IMR-90 (cell line): ENCODE data around the gene STOML1. TPM values are rescaled to one million over a fixed set of nuclear protein-coding genes. Genes with fewer than 3 reads are reported as not detected.

Source experiments
- ATAC-seq: fragments of 200-7000 bp; cut with Tn5 transposase; 2 replicates; pipeline ENCODE4 v1.9.1; 2020; ENCODE audit warnings: low read depth, mild to moderate bottlenecking, moderate library complexity
- BruUV-seq: library from RNA; stranded (reverse); fragments of 400-500 nt; replicated peaks from 2 replicates; lab custom pipeline; 2021; lab: Mats Ljungman, UMichigan
- CTCF ChIA-PET: fragments of 300-600 bp; formaldehyde crosslinking; extraction: SDS; loops from one replicate; lab custom pipeline; 2021; ENCODE audit warnings: antibody characterized with exemption; lab: Yijun Ruan, JAX
- POLR2A ChIA-PET: fragments of 300-600 bp; sonication (Branson Sonifier 250); formaldehyde crosslinking; loops from one replicate; lab custom pipeline; 2022; ENCODE audit warnings: antibody characterized with exemption; ENCODE audit not compliant: unreplicated experiment; lab: Charles Lee
- DNase-seq: peaks from one replicate; pipeline ENCODE4 v3.0.0; 2013
- H2AFZ ChIP-seq: replicated peaks from 2 replicates; pipeline ENCODE3; 2013; ENCODE audit warnings: low read length, mild to moderate bottlenecking; ENCODE audit not compliant: poor library complexity
- H2AK5ac ChIP-seq: 2 replicates; pipeline ENCODE4 v1.6.1; 2013; ENCODE audit warnings: low read depth, low read length, inconsistent platforms
- H2AK9ac ChIP-seq: replicated peaks from 2 replicates; pipeline ENCODE3; 2013; ENCODE audit warnings: mild to moderate bottlenecking, low read depth, low read length, moderate library complexity; ENCODE audit not compliant: poor library complexity
- H2BK120ac ChIP-seq: 2 replicates; pipeline ENCODE4 v1.6.1; 2013; ENCODE audit warnings: low read depth, low read length, inconsistent platforms
- H2BK15ac ChIP-seq: 3 replicates; pipeline ENCODE4 v1.6.1; 2013; ENCODE audit warnings: low read depth, low read length, inconsistent platforms
- H2BK20ac ChIP-seq: 2 replicates; pipeline ENCODE4 v1.6.1; 2013; ENCODE audit warnings: low read depth, mild to moderate bottlenecking, inconsistent platforms, low read length, moderate library complexity
- H2BK5ac ChIP-seq: 2 replicates; pipeline ENCODE4 v1.6.1; 2013; ENCODE audit warnings: mild to moderate bottlenecking, low read depth, low read length, inconsistent platforms; ENCODE audit not compliant: poor library complexity, severe bottlenecking
- H3K14ac ChIP-seq: replicated peaks from 2 replicates; pipeline ENCODE4 v1.6.1; 2013; ENCODE audit warnings: low read depth, low read length, inconsistent platforms
- H3K18ac ChIP-seq: 2 replicates; pipeline ENCODE4 v1.6.1; 2013; ENCODE audit warnings: low read depth, low read length, control low read depth
- H3K23ac ChIP-seq: 2 replicates; pipeline ENCODE4 v1.6.1; 2013; ENCODE audit warnings: low read depth, low read length, inconsistent platforms
- H3K27ac ChIP-seq: 2 replicates; pipeline ENCODE4 v1.5.1; 2013; ENCODE audit warnings: mild to moderate bottlenecking, control low read depth, low read length; ENCODE audit not compliant: insufficient read depth
- H3K27me3 ChIP-seq: 2 replicates; pipeline ENCODE4 v1.6.1; 2013; ENCODE audit warnings: low read length; ENCODE audit not compliant: control insufficient read depth, insufficient read depth
- H3K36me3 ChIP-seq: 2 replicates; pipeline ENCODE4 v1.6.1; 2013; ENCODE audit warnings: low read length, mixed read lengths; ENCODE audit not compliant: control insufficient read depth, insufficient read depth
- H3K4ac ChIP-seq: 2 replicates; pipeline ENCODE4 v1.6.1; 2013; ENCODE audit warnings: low read depth, low read length, inconsistent platforms
- H3K4me1 ChIP-seq: 2 replicates; pipeline ENCODE4 v1.6.1; 2013; ENCODE audit warnings: low read length, mixed read lengths; ENCODE audit not compliant: control insufficient read depth, insufficient read depth
- H3K4me2 ChIP-seq: 2 replicates; pipeline ENCODE4 v1.6.1; 2013; ENCODE audit warnings: low read depth, mild to moderate bottlenecking, control low read depth, low read length, moderate library complexity
- H3K4me3 ChIP-seq: 2 replicates; pipeline ENCODE4 v1.5.1; 2013; ENCODE audit warnings: low read depth, mild to moderate bottlenecking, control low read depth, low read length, moderate library complexity; ENCODE audit not compliant: insufficient read depth
- H3K56ac ChIP-seq: 2 replicates; pipeline ENCODE4 v1.6.1; 2013; ENCODE audit warnings: low read length, inconsistent platforms; ENCODE audit not compliant: insufficient read depth; ENCODE audit errors: extremely low read depth
- H3K79me1 ChIP-seq, 2 experiments: 2 replicates each; pipeline ENCODE4 v1.6.1; 2013; ENCODE audit warnings: low read length in 2 of 2, inconsistent platforms in 1 of 2, low read depth in 1 of 2
- H3K9ac ChIP-seq: 2 replicates; pipeline ENCODE4 v1.6.1; 2013; ENCODE audit warnings: low read depth, low read length, control low read depth
- H3K9me1 ChIP-seq: 2 replicates; pipeline ENCODE4 v1.6.1; 2013; ENCODE audit warnings: low read length, inconsistent platforms; ENCODE audit not compliant: insufficient read depth
- H3K9me3 ChIP-seq: 2 replicates; pipeline ENCODE4 v1.6.1; 2013; ENCODE audit warnings: low read length; ENCODE audit not compliant: control insufficient read depth, insufficient read depth
- H4K20me1 ChIP-seq: 2 replicates; pipeline ENCODE4 v1.6.1; 2013; ENCODE audit warnings: low read length, inconsistent platforms; ENCODE audit not compliant: insufficient read depth
- H4K5ac ChIP-seq: 2 replicates; pipeline ENCODE4 v1.6.1; 2013; ENCODE audit warnings: mild to moderate bottlenecking, low read depth, low read length, control low read depth
- H4K8ac ChIP-seq, 2 experiments: 2 replicates each; pipeline ENCODE4 v1.6.1; 2013; ENCODE audit warnings: low read depth in 2 of 2, low read length in 2 of 2, control low read depth in 1 of 2, inconsistent platforms in 1 of 2
- H4K91ac ChIP-seq: 2 replicates; pipeline ENCODE4 v1.6.1; 2013; ENCODE audit warnings: low read depth, low read length, inconsistent platforms; ENCODE audit not compliant: insufficient read depth
- BHLHE40 ChIP-seq: fragments of 150-350 bp; IDR thresholded peaks from 2 replicates; pipeline ENCODE4 v1.6.1; 2016; ENCODE audit warnings: mild to moderate bottlenecking, low read depth, low read length
- CEBPB ChIP-seq: IDR thresholded peaks from 2 replicates; pipeline ENCODE4 v1.6.1; 2012; ENCODE audit warnings: low read depth, low read length, improper control_type of control experiment
- CHD1 ChIP-seq: IDR thresholded peaks from 2 replicates; pipeline ENCODE4 v1.6.1; 2012; ENCODE audit warnings: low read depth, low read length, improper control_type of control experiment
- ELK1 ChIP-seq: fragments of 150-350 bp; IDR thresholded peaks from 2 replicates; pipeline ENCODE4 v1.6.1; 2016; ENCODE audit warnings: low read depth, mild to moderate bottlenecking, low read length, moderate library complexity, borderline replicate concordance
- FOS ChIP-seq: fragments of 150-350 bp; IDR thresholded peaks from 2 replicates; pipeline ENCODE4 v1.6.1; 2016; ENCODE audit warnings: low read depth, low read length
- MAFK ChIP-seq: IDR thresholded peaks from 2 replicates; pipeline ENCODE4 v1.6.1; 2012; ENCODE audit warnings: low read depth, low read length, improper control_type of control experiment
- MAZ ChIP-seq: IDR thresholded peaks from 2 replicates; pipeline ENCODE4 v1.6.1; 2012; ENCODE audit warnings: low read depth, mild to moderate bottlenecking, low read length, improper control_type of control experiment, moderate library complexity, borderline replicate concordance
- MXI1 ChIP-seq: IDR thresholded peaks from 2 replicates; pipeline ENCODE4 v1.6.1; 2012; ENCODE audit warnings: low read depth, mild to moderate bottlenecking, low read length, moderate library complexity, borderline replicate concordance
- NFE2L2 ChIP-seq: fragments of 150-350 bp; IDR thresholded peaks from 2 replicates; pipeline ENCODE4 v1.6.1; 2016; ENCODE audit warnings: low read depth, mild to moderate bottlenecking, low read length
- POLR2A ChIP-seq: IDR thresholded peaks from 2 replicates; pipeline ENCODE4 v1.6.1; 2012; ENCODE audit warnings: mild to moderate bottlenecking, low read depth, low read length
- RFX5 ChIP-seq: IDR thresholded peaks from 2 replicates; pipeline ENCODE4 v1.8.0; 2012; ENCODE audit warnings: low read depth, mild to moderate bottlenecking, low read length, moderate library complexity
- WGBS, 2 experiments: methylation state at CpG; one replicate each; pipeline versions ENCODE4 v1.1.5 to v1.1.7; 2013; ENCODE audit warnings: missing lambda C conversion rate in 2 of 2; ENCODE audit not compliant: insufficient read length in 1 of 2; ENCODE audit errors: extremely low coverage in 2 of 2; 5-methylcytosine and 5-hydroxymethylcytosine counted together
- dilution Hi-C: fragments of 300-500 bp; cut with HindIII; formaldehyde crosslinking; loops from one replicate; pipeline ENCODE4 v1.14.3; 2018; ENCODE audit warnings: low sequenced_read_pairs; ENCODE audit not compliant: unreplicated experiment
- in situ Hi-C: fragments of 300-500 bp; cut with MboI; formaldehyde crosslinking; loops from 3 replicates; pipeline ENCODE4 v1.14.3; 2019; ENCODE audit warnings: low sequenced_read_pairs, inconsistent platforms, mixed read lengths
- intact Hi-C: fragments of 100-400 bp; cut with micrococcal nuclease; formaldehyde crosslinking; loops from 2 replicates; pipeline ENCODE4 v1.10.0; 2022
- polyA plus RNA-seq, 3 experiments: library from polyadenylated mRNA; depleted of rRNA; stranded (reverse); fragments of >200 nt; gene quantifications; 2 replicates each; pipeline ENCODE4 v1.2.3, GENCODE V29; 2012; ENCODE audit warnings: low replicate concordance in 1 of 3
- total RNA-seq: library from RNA; depleted of rRNA; stranded (reverse); fragments of >200 nt; gene quantifications from 2 replicates; pipeline ENCODE4 v1.2.3, GENCODE V29; 2012
- TF ChIP-seq, protein P1 (sequence below): conservative IDR thresholded peaks from 2 replicates; pipeline ENCODE4 v1.5.1; 2012; ENCODE audit warnings: mild to moderate bottlenecking, low read depth, low read length, improper control_type of control experiment

STOML1 gene
- total and polyA plus RNA-seq, 2 of the 4 experiments (the other 2 are of a cell fraction) = 11.8 to 21.2 TPM

DNA sequence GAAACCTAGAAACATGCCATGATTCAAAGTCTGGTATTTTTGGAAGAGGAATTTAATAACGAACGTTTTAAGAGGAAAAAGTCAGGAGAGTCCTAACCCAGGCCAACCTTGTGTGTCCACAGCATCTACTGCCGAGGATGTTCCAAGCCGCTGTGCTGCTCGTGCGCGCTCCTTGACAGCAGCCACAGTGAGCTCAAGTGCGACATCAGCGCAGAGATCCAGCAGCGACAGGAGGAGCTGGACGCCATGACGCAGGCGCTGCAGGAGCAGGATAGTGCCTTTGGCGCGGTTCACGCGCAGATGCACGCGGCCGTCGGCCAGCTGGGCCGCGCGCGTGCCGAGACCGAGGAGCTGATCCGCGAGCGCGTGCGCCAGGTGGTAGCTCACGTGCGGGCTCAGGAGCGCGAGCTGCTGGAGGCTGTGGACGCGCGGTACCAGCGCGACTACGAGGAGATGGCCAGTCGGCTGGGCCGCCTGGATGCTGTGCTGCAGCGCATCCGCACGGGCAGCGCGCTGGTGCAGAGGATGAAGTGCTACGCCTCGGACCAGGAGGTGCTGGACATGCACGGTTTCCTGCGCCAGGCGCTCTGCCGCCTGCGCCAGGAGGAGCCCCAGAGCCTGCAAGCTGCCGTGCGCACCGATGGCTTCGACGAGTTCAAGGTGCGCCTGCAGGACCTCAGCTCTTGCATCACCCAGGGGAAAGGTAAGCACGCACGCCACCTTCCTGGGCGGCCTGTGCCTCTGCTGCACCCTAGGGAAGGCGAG lies 30.8 kb upstream of the STOML1 start:
- no peak overlapping the region for H2AK9ac ChIP-seq
- no TSS peak for BruUV-seq
- peaks cover 26% of the 10 kb centered on the region; the same call in 1 of the 2 replicates for H4K20me1 ChIP-seq
- 96% methylated on average over 56 of the region's 66 CpGs; no CpG with 5 or more reads in 1 of the 2 experiments for WGBS, 2 experiments
- no peak overlapping the region for H3K23ac ChIP-seq
- intact Hi-C loops (no loop called here), in situ Hi-C loops (no loop called here), dilution Hi-C loops (no loop called here)
- H3K4ac ChIP-seq = no peak overlapping the region
- H3K27ac ChIP-seq = no peak overlapping the region
- H2BK120ac ChIP-seq = no peak overlapping the region
- H3K36me3 ChIP-seq = peaks cover 43% of the 10 kb centered on the region
- no peak for TF ChIP-seq NFE2L2
- TF ChIP-seq MAZ = no peak
- no peak for TF ChIP-seq FOS
- no peak for TF ChIP-seq CHD1
- TF ChIP-seq MXI1 = no peak
- TF ChIP-seq POLR2A = no peak
- no peak for TF ChIP-seq ELK1
- TF ChIP-seq, protein P1, sequence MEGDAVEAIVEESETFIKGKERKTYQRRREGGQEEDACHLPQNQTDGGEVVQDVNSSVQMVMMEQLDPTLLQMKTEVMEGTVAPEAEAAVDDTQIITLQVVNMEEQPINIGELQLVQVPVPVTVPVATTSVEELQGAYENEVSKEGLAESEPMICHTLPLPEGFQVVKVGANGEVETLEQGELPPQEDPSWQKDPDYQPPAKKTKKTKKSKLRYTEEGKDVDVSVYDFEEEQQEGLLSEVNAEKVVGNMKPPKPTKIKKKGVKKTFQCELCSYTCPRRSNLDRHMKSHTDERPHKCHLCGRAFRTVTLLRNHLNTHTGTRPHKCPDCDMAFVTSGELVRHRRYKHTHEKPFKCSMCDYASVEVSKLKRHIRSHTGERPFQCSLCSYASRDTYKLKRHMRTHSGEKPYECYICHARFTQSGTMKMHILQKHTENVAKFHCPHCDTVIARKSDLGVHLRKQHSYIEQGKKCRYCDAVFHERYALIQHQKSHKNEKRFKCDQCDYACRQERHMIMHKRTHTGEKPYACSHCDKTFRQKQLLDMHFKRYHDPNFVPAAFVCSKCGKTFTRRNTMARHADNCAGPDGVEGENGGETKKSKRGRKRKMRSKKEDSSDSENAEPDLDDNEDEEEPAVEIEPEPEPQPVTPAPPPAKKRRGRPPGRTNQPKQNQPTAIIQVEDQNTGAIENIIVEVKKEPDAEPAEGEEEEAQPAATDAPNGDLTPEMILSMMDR = no peak
- no peak for TF ChIP-seq BHLHE40
- no peak for TF ChIP-seq CEBPB
- TF ChIP-seq RFX5 = no peak
- TF ChIP-seq MAFK = no peak
- POLR2A ChIA-PET = no interaction called here
- no peak overlapping the region for H4K5ac ChIP-seq
- peaks cover 14% of the 10 kb centered on the region for H3K4me1 ChIP-seq
- CTCF ChIA-PET = no interaction called here
- no peak overlapping the region for H3K4me3 ChIP-seq
- H4K8ac ChIP-seq = no peak overlapping the region
- no peak overlapping the region for H2BK15ac ChIP-seq
- no peak for DNase-seq
- H3K14ac ChIP-seq = no peak overlapping the region
- H3K18ac ChIP-seq = no peak overlapping the region
- H2BK20ac ChIP-seq = no peak overlapping the region
- no peak overlapping the region for H3K4me2 ChIP-seq
- H3K9ac ChIP-seq = no peak overlapping the region
- no peak overlapping the region for H4K91ac ChIP-seq
- no peak overlapping the region for H3K56ac ChIP-seq
- H2AFZ ChIP-seq = no peak overlapping the region
- no peak for ATAC-seq
- no peak overlapping the region for H2BK5ac ChIP-seq
- H3K79me1 ChIP-seq = peaks cover 17 to 67% of the 10 kb centered on the region in 2 experiments
- H3K9me1 ChIP-seq = peaks cover 28% of the 10 kb centered on the region
- H2AK5ac ChIP-seq = no peak overlapping the region
- H3K9me3 ChIP-seq = no peaks in the 10 kb centered on the region
- H3K27me3 ChIP-seq = no peaks in the 10 kb centered on the region
